Natural killer cell treated with Interleukin-12 subunit alpha and Interleukin-12 subunit beta and Interleukin-15 and Interleukin-18, amount 100 ng/mL, for 72 hours (primary cell): ENCODE data around the gene RAPGEF5. TPM values are rescaled to one million over a fixed set of nuclear protein-coding genes. Genes with fewer than 3 reads are reported as not detected.

ENCODE experiments used
- ATAC-seq, 2 donors: fragments of 150-1000 bp; cut with Tn5 transposase in 1 of 2; sonication (Bioruptor Pico), chemical (Tn5 transposase) in 1 of 2; 2 replicates each; pipeline ENCODE4 v1.10.0; 2021
- DNase-seq: peaks from one replicate; pipeline ENCODE4 v3.0.0; 2022; ENCODE audit warnings: low spot score
- H3K27ac Mint-ChIP-seq, 2 donors: 1 replicate in 1 of 2; 2 replicates in 1 of 2; pipeline ENCODE4 v1.8.0; 2022; ENCODE audit warnings: mixed read lengths in 2 of 2, mild to moderate bottlenecking in 1 of 2, moderate library complexity in 1 of 2
- H3K27me3 Mint-ChIP-seq, 2 donors: 1 replicate in 1 of 2; 2 replicates in 1 of 2; pipeline ENCODE4 v1.8.0; 2022; ENCODE audit warnings: mixed read lengths in 2 of 2
- H3K36me3 Mint-ChIP-seq: one replicate; pipeline ENCODE4 v1.8.0; 2022; ENCODE audit warnings: mixed read lengths
- H3K4me1 Mint-ChIP-seq, 2 donors: 1 replicate in 1 of 2; 2 replicates in 1 of 2; pipeline ENCODE4 v1.8.0; 2022; ENCODE audit warnings: low read depth in 2 of 2, mixed read lengths in 2 of 2, mild to moderate bottlenecking in 1 of 2
- H3K4me3 Mint-ChIP-seq: one replicate; pipeline ENCODE4 v1.8.0; 2022; ENCODE audit warnings: mixed read lengths
- H3K9me3 Mint-ChIP-seq: 2 replicates; pipeline ENCODE4 v1.8.0; 2022; ENCODE audit warnings: mixed read lengths
- total RNA-seq, 2 donors: library from RNA; stranded (reverse); gene quantifications; one replicate each; pipeline ENCODE4 v1.2.3, GENCODE V29; 2022

The RAPGEF5 gene
- total RNA-seq, 2 donors from 2014 or later, result 0.26 to 1.1 TPM

- H3K4me1 Mint-ChIP-seq, result peaks cover 0 to 34% of the 10 kb centered on the region in 2 donors
- peak overlapping the region in 1 of 2 donors; percentile 87 for H3K27ac Mint-ChIP-seq
- DNase-seq, result no peak
- H3K9me3 Mint-ChIP-seq, result no peaks in the 10 kb centered on the region
- H3K4me3 Mint-ChIP-seq, result peak overlapping the region; percentile 33
- peaks cover 19% of the 10 kb centered on the region in 2 donors for H3K27me3 Mint-ChIP-seq
- peak in 1 of 2 donors; percentile 58 for ATAC-seq
- H3K36me3 Mint-ChIP-seq, result peaks cover 12% of the 10 kb centered on the region
Measured at GRCh38 chr7:22183522-22184280, 173.3 kb downstream of the RAPGEF5 start.

GRCh38 chr7:22182149-22182548, 174.8 kb downstream of the RAPGEF5 start:
- ATAC-seq (peak; percentile 72 to 84), DNase-seq (no peak)
- Mint-ChIP-seq H3K4me3 (peak overlapping the region; percentile 55), H3K36me3 (peaks cover 12% of the 10 kb centered on the region), H3K27ac (peak overlapping the region in 1 of 2 donors; percentile 87), H3K4me1 (peaks cover 0 to 34% of the 10 kb centered on the region in 2 donors), H3K27me3 (peaks cover 19 to 21% of the 10 kb centered on the region in 2 donors), H3K9me3 (no peaks in the 10 kb centered on the region)

GRCh38 chr7:22181663-22182062, 175.3 kb downstream of the RAPGEF5 start:
- H3K27ac Mint-ChIP-seq, result peak overlapping the region in 1 of 2 donors; percentile 87
- peaks cover 12% of the 10 kb centered on the region for H3K36me3 Mint-ChIP-seq
- H3K4me1 Mint-ChIP-seq, result peaks cover 0 to 34% of the 10 kb centered on the region in 2 donors
- no peaks in the 10 kb centered on the region for H3K9me3 Mint-ChIP-seq
- peaks cover 19 to 21% of the 10 kb centered on the region in 2 donors for H3K27me3 Mint-ChIP-seq
- DNase-seq (no peak), ATAC-seq (peak in 1 of 2 donors; percentile 43)
- H3K4me3 Mint-ChIP-seq, result peak overlapping the region; percentile 55

- Mint-ChIP-seq H3K4me3 (peak overlapping the region; percentile 23), H3K36me3 (peaks cover 12% of the 10 kb centered on the region), H3K27me3 (peaks cover 12 to 14% of the 10 kb centered on the region in 2 donors), H3K4me1 (peaks cover 5 to 41% of the 10 kb centered on the region in 2 donors), H3K27ac (peak overlapping the region in 1 of 2 donors; percentile 18), H3K9me3 (no peaks in the 10 kb centered on the region)
- ATAC-seq (peak in 1 of 2 donors; percentile 29), DNase-seq (no peak)
Measured at GRCh38 chr7:22179442-22179879, 177.5 kb downstream of the RAPGEF5 start.

- Mint-ChIP-seq H3K27me3 (peaks cover 9 to 12% of the 10 kb centered on the region in 2 donors), H3K4me3 (no peak overlapping the region), H3K9me3 (no peaks in the 10 kb centered on the region), H3K4me1 (peaks cover 10 to 43% of the 10 kb centered on the region in 2 donors), H3K36me3 (peaks cover 15% of the 10 kb centered on the region), H3K27ac (no peak overlapping the region)
- DNase-seq, result no peak
- ATAC-seq, result no peak
Measured at GRCh38 chr7:22178735-22179134, 178.2 kb downstream of the RAPGEF5 start.

- peaks cover 7 to 12% of the 10 kb centered on the region in 2 donors for H3K27me3 Mint-ChIP-seq
- peaks cover 12 to 37% of the 10 kb centered on the region in 2 donors for H3K4me1 Mint-ChIP-seq
- no peak for ATAC-seq
- H3K36me3 Mint-ChIP-seq, result peaks cover 15% of the 10 kb centered on the region
- H3K4me3 Mint-ChIP-seq, result no peak overlapping the region
- DNase-seq, result no peak
- H3K9me3 Mint-ChIP-seq, result no peaks in the 10 kb centered on the region
- no peak overlapping the region for H3K27ac Mint-ChIP-seq
Measured at GRCh38 chr7:22176791-22177412, 180.1 kb downstream of the RAPGEF5 start.

GRCh38 chr7:22174574-22174953, 182.4 kb downstream of the RAPGEF5 start:
- Mint-ChIP-seq H3K4me3 (peak overlapping the region; percentile 82), H3K27ac (peak overlapping the region; percentile 18 to 83), H3K4me1 (peaks cover 12 to 21% of the 10 kb centered on the region in 2 donors), H3K9me3 (no peaks in the 10 kb centered on the region), H3K27me3 (peaks cover 0 to 2% of the 10 kb centered on the region in 2 donors), H3K36me3 (peaks cover 9% of the 10 kb centered on the region)
- DNase-seq, result no peak
- peak in 1 of 2 donors; percentile 33 for ATAC-seq

- Mint-ChIP-seq H3K27ac (peak overlapping the region; percentile 18 to 83), H3K4me3 (peak overlapping the region; percentile 82), H3K9me3 (no peaks in the 10 kb centered on the region), H3K27me3 (peaks cover 0 to 2% of the 10 kb centered on the region in 2 donors), H3K4me1 (peaks cover 12 to 18% of the 10 kb centered on the region in 2 donors), H3K36me3 (peaks cover 9% of the 10 kb centered on the region)
- ATAC-seq, result peak; percentile 83 to 92
- no peak for DNase-seq
Measured at GRCh38 chr7:22173685-22174573, 183.0 kb downstream of the RAPGEF5 start.

GRCh38 chr7:22168129-22168634, 188.8 kb downstream of the RAPGEF5 start:
- no peaks in the 10 kb centered on the region for H3K27me3 Mint-ChIP-seq

GRCh38 chr7:22167482-22167881, 189.5 kb downstream of the RAPGEF5 start:
- H3K36me3 Mint-ChIP-seq, result no peaks in the 10 kb centered on the region
- no peak overlapping the region for H3K27ac Mint-ChIP-seq
- no peak for DNase-seq
- ATAC-seq, result no peak
- no peaks in the 10 kb centered on the region for H3K9me3 Mint-ChIP-seq
- H3K27me3 Mint-ChIP-seq, result no peaks in the 10 kb centered on the region
- H3K4me3 Mint-ChIP-seq, result no peak overlapping the region
- H3K4me1 Mint-ChIP-seq, result no peaks in the 10 kb centered on the region

More at GRCh38 chr7:22168129-22168634, 188.8 kb downstream of the RAPGEF5 start:
- Mint-ChIP-seq H3K27ac (no peak overlapping the region), H3K4me3 (no peak overlapping the region), H3K4me1 (peaks cover 0 to under 1% of the 10 kb centered on the region in 2 donors), H3K36me3 (no peaks in the 10 kb centered on the region), H3K9me3 (no peaks in the 10 kb centered on the region)
- ATAC-seq, result no peak
- DNase-seq, result no peak

GRCh38 chr7:22166928-22167327, 190.0 kb downstream of the RAPGEF5 start:
- DNase-seq (no peak), ATAC-seq (no peak)
- Mint-ChIP-seq H3K9me3 (no peaks in the 10 kb centered on the region), H3K27me3 (no peaks in the 10 kb centered on the region), H3K4me3 (no peak overlapping the region), H3K27ac (no peak overlapping the region), H3K4me1 (no peaks in the 10 kb centered on the region), H3K36me3 (no peaks in the 10 kb centered on the region)

GRCh38 chr7:22159341-22159740, 197.6 kb downstream of the RAPGEF5 start:
- Mint-ChIP-seq H3K27me3 (no peaks in the 10 kb centered on the region), H3K4me1 (no peaks in the 10 kb centered on the region), H3K4me3 (no peak overlapping the region), H3K36me3 (no peaks in the 10 kb centered on the region), H3K9me3 (no peaks in the 10 kb centered on the region), H3K27ac (no peak overlapping the region)
- ATAC-seq (peak in 1 of 2 donors; percentile 75), DNase-seq (no peak)

- ATAC-seq (no peak), DNase-seq (no peak)
- Mint-ChIP-seq H3K4me3 (no peak overlapping the region), H3K36me3 (no peaks in the 10 kb centered on the region), H3K9me3 (no peaks in the 10 kb centered on the region), H3K27me3 (no peaks in the 10 kb centered on the region), H3K27ac (no peak overlapping the region), H3K4me1 (no peaks in the 10 kb centered on the region)
Measured at GRCh38 chr7:22157552-22157951, 199.4 kb downstream of the RAPGEF5 start.
